Coronary artery (tissue), 2 donors: ENCODE results near the gene ILK.

Experiments used
- DNase-seq: peaks from one replicate; pipeline ENCODE4 v3.0.0-alpha.2; 2017; ENCODE audit warnings: low spot score
- H3K27ac ChIP-seq, 2 donors: fragments of 200-600 bp; sonication (generic); one replicate each; pipeline ENCODE4 v1.5.1; 2016 to 2019
- H3K4me3 ChIP-seq: fragments of 200-600 bp; sonication (generic); 2 replicates; pipeline ENCODE4 v1.5.1; 2016; ENCODE audit warnings: mild to moderate bottlenecking, moderate library complexity
- TF ChIP-seq, protein P1 (sequence below): fragments of 200-600 bp; sonication (generic); IDR thresholded peaks from one replicate; pipeline ENCODE4 v1.5.1; 2019; ENCODE audit warnings: antibody characterized with exemption

ILK gene

DNA sequence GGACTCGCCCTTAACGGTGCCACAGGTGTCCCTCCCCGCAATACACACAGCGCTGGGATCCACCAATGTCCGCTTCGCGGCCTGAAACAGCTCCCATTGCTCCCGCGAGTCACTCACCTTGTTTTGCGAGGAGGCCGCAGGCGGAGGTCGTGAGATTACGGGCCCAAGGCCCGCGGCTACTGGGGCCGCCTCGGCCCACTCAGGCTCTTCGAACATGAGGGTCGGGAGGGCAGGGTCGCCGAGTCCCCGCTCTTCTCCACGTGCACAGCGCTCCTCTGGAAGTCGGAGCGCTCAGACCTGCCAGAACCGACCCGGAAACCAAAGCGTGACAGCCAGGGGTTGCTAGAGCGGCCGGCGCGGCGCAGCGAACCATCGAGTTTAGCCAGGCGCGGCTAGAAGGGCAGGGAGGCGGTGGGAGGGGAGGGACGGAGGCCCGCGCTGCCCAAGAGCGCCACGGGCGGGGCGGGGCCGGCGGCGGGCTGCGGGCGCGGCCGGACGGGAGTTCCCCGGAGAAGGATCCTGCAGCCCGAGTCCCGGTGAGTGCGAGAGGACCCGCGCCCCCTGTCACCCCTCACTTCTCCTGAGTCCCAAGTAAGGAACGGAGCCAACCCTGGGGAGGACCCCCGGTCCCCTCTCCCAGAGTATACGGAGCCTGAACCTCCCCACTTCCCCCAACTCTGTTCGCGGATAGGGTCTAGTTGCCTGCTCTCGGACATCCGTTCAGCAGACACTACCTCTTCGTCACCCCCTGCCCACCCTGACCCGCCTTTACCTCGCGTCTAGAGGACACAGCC is at the start of gene ILK, which contains the start of gene RRP8:
Gene ILK, plus strand, starts transcription at position 488 of the 794 bp plus-strand sequence. CDS start 498 bp downstream, outside the sequence.
Gene RRP8, minus strand, starts transcription at position 330 of the 794 bp plus-strand sequence. Its CDS starts 114 bp downstream, at position 216.
- TF ChIP-seq, protein P1, sequence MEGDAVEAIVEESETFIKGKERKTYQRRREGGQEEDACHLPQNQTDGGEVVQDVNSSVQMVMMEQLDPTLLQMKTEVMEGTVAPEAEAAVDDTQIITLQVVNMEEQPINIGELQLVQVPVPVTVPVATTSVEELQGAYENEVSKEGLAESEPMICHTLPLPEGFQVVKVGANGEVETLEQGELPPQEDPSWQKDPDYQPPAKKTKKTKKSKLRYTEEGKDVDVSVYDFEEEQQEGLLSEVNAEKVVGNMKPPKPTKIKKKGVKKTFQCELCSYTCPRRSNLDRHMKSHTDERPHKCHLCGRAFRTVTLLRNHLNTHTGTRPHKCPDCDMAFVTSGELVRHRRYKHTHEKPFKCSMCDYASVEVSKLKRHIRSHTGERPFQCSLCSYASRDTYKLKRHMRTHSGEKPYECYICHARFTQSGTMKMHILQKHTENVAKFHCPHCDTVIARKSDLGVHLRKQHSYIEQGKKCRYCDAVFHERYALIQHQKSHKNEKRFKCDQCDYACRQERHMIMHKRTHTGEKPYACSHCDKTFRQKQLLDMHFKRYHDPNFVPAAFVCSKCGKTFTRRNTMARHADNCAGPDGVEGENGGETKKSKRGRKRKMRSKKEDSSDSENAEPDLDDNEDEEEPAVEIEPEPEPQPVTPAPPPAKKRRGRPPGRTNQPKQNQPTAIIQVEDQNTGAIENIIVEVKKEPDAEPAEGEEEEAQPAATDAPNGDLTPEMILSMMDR = no peak

DNA sequence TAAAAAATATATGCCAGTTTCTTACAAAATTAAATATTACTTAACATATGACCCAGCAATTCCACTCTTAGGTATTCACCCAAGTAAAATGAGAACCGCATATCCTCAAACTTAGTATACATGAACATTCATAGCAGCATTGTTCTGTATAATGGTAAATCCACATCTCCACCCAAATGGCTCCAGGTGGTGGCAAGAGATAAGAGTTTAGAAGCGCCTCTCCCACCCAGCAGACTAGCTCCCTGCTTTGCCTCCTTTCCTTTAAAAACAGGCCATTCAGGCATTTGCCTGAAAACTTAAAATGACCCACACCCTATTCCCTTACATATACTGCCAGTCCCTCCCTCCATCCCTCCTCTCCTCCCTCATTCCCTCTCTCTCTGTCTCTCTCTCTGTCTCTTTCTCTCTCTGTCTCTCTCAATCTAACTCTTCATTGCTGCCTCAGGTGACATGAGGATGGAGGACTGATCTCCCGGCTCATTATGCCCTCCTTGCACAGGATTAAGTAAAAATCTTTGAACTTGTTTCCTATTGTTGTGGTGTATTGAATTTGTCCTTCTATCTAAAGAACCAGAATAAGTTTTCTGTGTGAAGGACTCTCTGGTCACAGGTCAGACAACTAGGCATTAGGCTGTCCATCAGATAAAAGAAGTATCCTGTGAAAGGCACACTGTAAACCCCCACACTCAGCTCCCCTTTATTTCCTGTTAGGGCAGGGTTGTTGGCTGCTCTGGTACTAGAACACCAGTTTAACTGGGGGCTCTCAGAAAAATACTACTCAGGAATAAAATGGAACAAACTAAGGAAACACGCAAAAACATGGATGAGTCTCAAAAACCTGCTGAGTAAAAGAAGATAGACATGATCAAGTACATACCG is 48.5 kb upstream of the ILK start:
- Histone ChIP-seq H3K4me3 (no peak overlapping the region), H3K27ac (no peak overlapping the region)
- TF ChIP-seq, protein P1 = no peak
- no peak for DNase-seq

More for the DNA sequence above, at the start of gene ILK, which contains the start of gene RRP8:
- peak within 1 kb of the TSS; percentile 97 for H3K4me3 ChIP-seq
- DNase-seq = peak; percentile 95
- H3K27ac ChIP-seq = peak within 1 kb of the TSS; percentile 93 to 99

DNA sequence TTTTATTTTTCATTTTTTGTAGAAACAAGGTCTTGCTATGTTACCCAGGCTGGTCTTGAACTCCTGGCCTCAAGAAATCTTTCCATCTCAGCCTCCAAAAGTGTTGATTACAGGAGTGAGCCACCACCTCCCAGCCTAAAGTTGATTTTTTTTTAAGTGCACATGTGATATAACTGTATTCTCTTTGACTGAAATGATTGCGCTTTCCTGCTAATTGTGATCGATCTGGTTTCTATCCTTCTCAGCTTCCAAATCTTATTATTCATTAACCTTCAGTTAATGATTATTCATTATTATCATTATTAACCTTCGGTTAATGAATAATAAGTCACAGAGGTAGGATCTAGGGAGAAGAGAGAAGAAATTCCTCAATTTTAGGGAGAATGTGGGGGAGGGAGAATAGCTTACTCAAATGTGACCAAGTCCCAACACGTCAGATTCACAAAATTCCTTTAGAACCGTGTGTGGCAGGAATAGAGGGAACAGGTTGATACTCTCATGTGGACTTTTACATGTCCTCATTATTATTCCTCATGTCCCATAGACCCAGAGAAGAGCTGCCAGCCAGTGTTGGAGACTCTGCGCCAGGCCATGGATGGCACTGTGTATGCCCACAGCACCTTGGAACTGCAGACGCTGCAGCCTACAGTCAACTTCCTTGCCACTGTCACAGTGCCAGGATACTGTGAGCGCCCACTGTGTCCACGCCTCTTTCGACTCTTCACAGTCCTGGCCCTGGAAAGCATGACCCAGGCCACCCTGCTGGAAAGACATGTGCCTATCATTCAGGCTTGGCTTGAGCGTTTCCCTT is 47.2 kb upstream of the ILK start:
- Histone ChIP-seq H3K27ac (no peak overlapping the region), H3K4me3 (no peak overlapping the region)
- TF ChIP-seq, protein P1 = no peak
- DNase-seq = no peak

DNA sequence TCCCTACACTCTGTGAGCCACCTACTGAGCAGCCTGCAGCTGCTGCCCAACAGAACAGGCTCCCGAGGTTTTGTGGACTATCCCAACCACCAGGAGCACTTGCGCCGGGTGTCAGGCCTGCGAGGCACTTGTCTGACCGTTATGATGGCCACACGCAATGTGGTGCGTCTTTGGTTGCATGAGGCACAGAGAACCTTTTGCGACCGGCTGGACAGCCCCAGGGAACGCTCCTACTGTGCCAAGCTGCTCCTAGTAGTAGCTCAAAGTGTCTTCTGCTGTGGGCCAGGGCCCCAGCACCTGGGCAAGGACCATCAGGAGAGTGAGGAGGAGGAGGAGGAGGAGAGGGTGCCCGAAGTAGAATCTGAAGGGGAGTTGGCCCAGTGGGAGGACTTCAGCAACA is 46.5 kb upstream of the ILK start:
- H3K27ac ChIP-seq = no peak overlapping the region
- no peak for DNase-seq

DNA sequence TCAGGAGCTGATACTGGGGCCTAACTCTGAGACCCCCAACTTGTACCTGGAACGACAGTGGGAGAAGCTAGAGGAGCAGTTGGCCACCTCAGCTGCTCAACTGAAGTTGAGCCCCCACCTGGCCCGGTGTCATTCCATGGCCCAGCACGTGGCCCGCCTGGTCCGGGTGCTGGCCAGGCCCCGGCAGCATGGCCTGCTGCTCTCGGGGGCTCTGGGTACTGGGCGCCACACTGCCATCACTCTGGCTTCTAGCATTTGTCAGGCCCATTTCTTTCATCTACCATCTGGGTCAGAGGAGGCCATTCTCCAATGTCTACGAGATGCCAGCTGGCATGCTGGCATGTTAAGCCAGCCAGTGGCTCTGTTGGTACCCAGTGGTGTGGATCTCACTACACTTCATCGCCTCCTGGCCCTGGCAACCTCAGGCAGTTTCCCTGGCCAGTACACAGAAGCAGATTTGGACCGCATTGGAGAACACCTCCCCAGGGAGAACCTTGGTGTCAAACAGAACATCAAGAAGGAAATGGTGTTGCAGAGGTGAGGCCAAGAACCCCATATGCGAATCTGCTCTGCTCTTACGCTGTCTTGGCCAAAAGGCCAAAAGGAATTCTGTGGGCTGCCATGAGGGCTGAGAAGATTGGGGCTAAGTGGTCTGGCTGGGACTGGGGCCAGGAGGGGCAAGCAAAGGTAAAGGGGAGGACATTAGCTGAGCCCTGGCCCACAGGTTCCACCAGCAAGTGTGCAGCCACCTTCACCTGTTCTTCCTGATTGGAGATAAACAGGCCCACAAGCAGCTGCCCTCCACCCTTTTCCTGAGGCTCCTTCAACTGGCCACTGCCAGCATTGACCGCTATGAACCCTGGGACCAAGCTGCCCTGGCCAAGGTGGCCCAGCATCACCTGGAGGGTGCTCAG is 45.6 kb upstream of the ILK start:
- H3K27ac ChIP-seq = no peak overlapping the region
- no peak for DNase-seq

More for the DNA sequence above, 46.5 kb upstream of the ILK start:
- no peak overlapping the region for H3K4me3 ChIP-seq
- TF ChIP-seq, protein P1 = no peak

More for the DNA sequence above, 45.6 kb upstream of the ILK start:
- TF ChIP-seq, protein P1 = no peak
- no peak overlapping the region for H3K4me3 ChIP-seq
